Measurements from ENCODE around the gene GPR45.

- TF ChIP-seq POLR2A (IDR thresholded peaks at IDR 0.05) (no peak), CTCF (IDR thresholded peaks at IDR 0.05) (no peak), POLR2AphosphoS5 (IDR thresholded peaks at IDR 0.05) (no peak)
Observed at GRCh38 chr2:105280281-105280680, 38.7 kb downstream of the GPR45 start.

Data from breast epithelium (tissue), 3 donors.